Stimulated activated effector memory CD8-positive, alpha-beta T cell treated with anti-CD3 and anti-CD28 coated beads, Interleukin-12 subunit alpha, Interleukin-12 subunit beta, amount 100 ng/mL, for 72 hours (primary cell): ENCODE data around the gene PDLIM7.
A peak's percentile ranks its signal among the peaks of the same experiment; 100 is the strongest.

Experiments
- ATAC-seq: fragments of 150-1000 bp; cut with Tn5 transposase; 2 replicates; pipeline ENCODE4 v1.10.0; 2021
- DNase-seq, 2 donors: peaks; one replicate each; pipeline ENCODE4 v3.0.0; 2021 to 2022; ENCODE audit warnings: low spot score in 2 of 2
- H3K27ac Mint-ChIP-seq: one replicate; pipeline ENCODE4 v1.8.0; 2022; ENCODE audit warnings: mild to moderate bottlenecking, mixed read lengths
- H3K36me3 Mint-ChIP-seq: one replicate; pipeline ENCODE4 v1.8.0; 2022; ENCODE audit warnings: mild to moderate bottlenecking, mixed read lengths
- H3K4me1 Mint-ChIP-seq: one replicate; pipeline ENCODE4 v1.8.0; 2022; ENCODE audit warnings: mixed read lengths
- H3K4me3 Mint-ChIP-seq: one replicate; pipeline ENCODE4 v1.8.0; 2022; ENCODE audit warnings: mild to moderate bottlenecking, mixed read lengths
- H3K9me3 Mint-ChIP-seq: one replicate; pipeline ENCODE4 v1.8.0; 2022; ENCODE audit warnings: mixed read lengths

Gene PDLIM7

DNA sequence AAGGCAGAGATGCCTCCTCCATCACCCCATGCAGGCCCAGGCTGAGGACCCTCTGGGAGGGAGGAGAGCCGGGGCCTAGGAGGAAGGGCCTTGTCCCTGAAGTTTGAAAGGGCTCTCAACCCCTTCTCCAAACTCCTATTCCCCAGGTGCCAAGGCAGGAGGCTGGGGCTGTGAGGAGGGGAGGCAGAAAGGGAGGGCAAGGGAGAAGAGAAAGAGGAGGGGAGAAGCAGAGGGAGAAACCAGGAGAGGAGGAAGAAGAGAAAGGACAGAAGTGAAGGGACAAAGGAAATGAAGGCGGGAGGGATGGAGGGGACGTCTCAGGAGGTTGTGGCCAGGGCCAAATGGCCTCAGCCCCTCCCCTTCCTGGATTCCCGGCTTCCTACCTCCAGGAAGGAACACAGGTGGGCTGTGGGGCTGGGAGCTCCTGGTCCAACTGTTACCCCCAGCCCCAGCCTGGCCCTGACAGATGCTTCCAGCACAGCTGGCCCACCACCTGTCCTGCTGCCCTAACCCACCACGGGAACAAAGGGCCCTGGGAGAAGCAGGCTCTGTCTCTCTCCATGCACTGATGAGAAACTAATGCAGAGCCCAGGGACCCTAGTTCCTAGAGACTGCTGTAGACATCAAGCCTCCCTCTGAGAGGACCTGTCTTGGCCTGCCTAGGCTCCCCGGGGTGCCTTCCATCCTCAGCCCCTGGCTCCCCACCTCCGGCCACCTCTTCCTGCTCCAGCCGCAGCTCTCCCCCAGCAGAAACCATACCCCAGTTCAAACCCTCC, 27.5 kb downstream of the PDLIM7 start:
- Mint-ChIP-seq H3K9me3 (no peaks in the 10 kb centered on the region), H3K27ac (peak overlapping the region; percentile 89), H3K36me3 (peaks cover 42% of the 10 kb centered on the region), H3K4me3 (peak overlapping the region; percentile 79), H3K4me1 (peaks cover 61% of the 10 kb centered on the region)
- DNase-seq (no peak), ATAC-seq (no peak)

DNA sequence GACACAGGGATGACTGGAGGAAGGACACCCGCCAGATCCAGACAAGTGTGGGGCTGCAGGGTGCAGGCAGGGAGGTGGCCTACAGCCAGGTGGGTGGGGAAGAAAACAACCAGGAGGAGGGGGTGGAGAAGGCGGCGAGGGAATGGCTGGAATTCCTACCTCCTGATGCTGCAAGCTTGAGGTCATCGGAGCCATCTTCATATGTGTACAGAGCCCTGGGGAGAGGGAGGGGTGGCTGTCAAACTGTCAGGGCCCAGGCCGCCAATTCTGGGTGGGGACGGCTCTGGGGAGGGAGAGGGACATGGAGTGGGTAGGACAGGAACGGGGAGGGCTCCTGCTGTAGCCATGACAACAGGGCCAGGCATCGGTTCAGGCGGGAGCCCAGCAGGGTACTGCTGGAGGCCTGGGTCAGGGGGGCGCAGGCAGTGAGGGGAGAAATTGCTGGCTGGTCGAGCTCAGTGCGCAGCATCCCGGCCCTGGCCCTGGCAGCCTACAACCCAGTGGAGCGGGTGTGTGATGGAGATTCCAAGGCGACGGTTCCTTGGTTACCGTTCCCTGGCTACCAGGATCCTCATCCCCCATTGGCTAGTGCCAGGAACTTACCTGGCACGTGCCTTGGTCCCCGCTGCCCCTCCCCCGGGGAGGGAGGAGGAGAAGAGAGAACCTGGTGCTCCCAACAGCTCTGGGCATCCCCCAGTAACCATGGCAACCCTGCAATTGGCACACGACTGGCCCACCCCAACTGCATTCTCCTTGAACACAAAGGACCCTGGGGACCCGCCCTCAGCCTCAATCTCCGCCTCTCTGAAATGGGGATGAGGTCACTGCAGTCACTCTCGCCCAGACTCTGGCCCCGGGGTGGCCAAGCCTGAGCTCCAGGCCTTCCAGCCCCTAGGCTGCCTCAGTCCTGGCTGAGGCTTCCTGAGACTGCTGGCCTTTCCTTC, 28.4 kb downstream of the PDLIM7 start:
- Mint-ChIP-seq H3K4me1 (peaks cover 51% of the 10 kb centered on the region), H3K9me3 (no peaks in the 10 kb centered on the region), H3K4me3 (peak overlapping the region; percentile 79), H3K36me3 (peaks cover 43% of the 10 kb centered on the region), H3K27ac (peak overlapping the region; percentile 89)
- DNase-seq (no peak), ATAC-seq (no peak)

DNA sequence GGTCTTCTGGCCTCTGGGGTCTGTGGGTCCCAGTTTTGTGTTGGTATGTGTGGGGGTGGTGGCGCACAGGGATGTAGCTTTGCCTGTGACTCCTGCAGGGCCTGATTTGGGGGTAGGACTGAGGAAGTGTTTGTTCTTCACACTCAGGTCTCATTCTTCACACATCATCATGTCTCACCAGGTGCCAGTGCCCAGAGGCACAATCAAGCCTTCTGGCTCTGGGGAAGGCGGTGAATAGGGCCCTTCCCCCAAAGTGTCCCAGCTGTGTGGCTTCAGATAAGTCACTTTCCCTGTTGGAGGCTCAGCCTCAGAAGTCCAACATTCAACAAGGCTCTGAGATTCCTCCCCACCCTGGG, 29.1 kb downstream of the PDLIM7 start:
- Mint-ChIP-seq H3K36me3 (peaks cover 48% of the 10 kb centered on the region), H3K9me3 (no peaks in the 10 kb centered on the region), H3K27ac (peak overlapping the region; percentile 89), H3K4me3 (no peak overlapping the region), H3K4me1 (peaks cover 47% of the 10 kb centered on the region)
- ATAC-seq (no peak), DNase-seq (no peak)

DNA sequence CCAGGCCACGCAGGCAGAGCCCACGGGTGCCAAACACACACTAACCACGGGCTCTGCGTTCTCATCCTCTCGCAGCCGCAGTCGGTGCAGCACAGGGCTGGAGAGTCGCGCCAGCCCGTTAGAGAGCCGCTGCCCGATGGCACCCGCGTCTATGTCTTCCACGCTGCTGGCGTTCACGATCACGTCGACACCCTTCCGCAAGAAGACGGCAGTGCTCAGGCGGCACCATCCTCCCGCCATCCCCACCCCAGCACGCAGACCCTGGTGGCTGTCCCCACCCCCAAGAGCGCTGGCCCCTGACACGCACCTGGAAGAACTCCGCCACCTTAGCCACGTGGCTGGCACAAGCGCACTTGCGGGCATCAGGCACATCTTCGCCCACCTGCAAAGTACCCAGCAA, 30.0 kb downstream of the PDLIM7 start:
- ATAC-seq (no peak), DNase-seq (no peak)
- H3K36me3 Mint-ChIP-seq = peaks cover 56% of the 10 kb centered on the region
- no peak overlapping the region for H3K27ac Mint-ChIP-seq
- H3K9me3 Mint-ChIP-seq = no peaks in the 10 kb centered on the region
- H3K4me3 Mint-ChIP-seq = no peak overlapping the region
- peaks cover 53% of the 10 kb centered on the region for H3K4me1 Mint-ChIP-seq

DNA sequence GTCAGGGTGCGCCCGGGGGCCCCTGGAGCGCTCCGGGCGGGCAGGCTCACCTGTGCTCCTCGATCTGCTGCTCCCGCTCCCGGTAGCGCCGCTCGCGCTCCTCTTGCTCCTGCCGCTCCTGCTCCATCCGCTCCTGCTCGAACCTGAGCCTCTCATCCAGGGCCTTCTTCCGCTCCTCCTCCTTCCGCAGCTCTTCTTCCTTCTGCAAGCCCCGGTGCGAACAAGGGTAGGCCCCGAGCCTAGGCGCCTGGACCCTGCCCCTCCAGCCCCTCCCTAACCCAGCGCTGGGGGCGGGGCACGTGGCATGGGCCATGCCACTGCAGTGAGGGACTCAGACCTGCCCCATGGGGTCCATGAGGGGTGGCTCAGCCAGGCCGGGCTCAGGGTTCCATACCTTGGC, 30.5 kb downstream of the PDLIM7 start:
- ATAC-seq = no peak
- no peaks in the 10 kb centered on the region for H3K9me3 Mint-ChIP-seq

DNA sequence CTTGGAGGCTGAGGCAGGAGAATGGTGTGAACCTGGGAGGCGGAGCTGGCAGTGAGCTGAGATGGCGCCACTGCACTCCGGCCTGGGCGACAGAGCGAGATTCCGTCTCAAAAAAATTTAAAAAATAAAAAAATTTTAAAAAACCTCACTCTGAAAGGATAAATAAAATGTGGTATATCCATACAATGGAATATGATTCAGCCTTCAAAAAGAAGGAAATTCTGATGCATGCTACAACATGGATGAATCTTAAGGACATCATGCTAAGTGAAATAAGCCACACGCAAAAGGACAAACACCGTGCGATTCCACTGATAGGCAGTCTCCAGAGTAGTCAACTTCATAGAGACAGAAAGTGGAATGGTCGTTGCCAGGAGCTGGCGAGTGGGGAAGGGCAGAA, 32.4 kb downstream of the PDLIM7 start:
- no peak for DNase-seq
- Mint-ChIP-seq H3K4me3 (no peak overlapping the region), H3K27ac (no peak overlapping the region), H3K4me1 (peaks cover 41% of the 10 kb centered on the region), H3K9me3 (no peaks in the 10 kb centered on the region), H3K36me3 (peaks cover 72% of the 10 kb centered on the region)
- ATAC-seq = no peak

More for the DNA sequence above, 30.5 kb downstream of the PDLIM7 start:
- H3K4me3 Mint-ChIP-seq = no peak overlapping the region
- H3K27ac Mint-ChIP-seq = peak overlapping the region; percentile 50
- DNase-seq = no peak
- peaks cover 62% of the 10 kb centered on the region for H3K36me3 Mint-ChIP-seq
- peaks cover 54% of the 10 kb centered on the region for H3K4me1 Mint-ChIP-seq

DNA sequence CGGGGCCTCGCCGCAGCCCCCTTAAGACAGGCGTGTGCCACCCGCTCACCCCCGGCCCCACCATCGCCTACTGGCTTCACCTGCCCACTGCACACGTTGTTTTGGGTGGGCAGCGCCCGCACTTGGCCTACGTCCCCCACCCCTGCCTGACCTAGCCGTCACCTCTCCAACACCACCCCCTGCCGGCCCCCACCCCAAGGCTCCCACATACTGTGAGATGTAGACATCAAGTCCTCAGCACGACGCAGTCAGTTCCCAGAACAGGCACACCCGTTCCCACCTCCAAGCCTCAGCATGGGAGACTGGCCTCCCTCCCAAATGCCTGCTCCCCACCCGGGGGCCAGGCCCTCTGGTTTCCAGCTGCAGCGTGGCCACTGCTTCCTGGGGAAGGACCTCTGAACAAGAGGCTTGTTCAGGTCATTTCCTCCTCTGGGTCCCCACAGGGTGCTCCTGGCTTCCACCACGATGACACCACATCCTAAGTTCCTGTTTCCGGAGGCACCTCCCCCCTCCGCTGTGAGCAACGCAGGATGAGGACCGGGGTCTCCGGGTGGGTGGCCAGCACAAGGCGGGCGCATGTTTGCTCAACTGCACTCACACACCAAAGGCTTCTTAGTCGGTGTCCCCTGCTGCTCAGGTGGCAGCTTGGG, 35.3 kb downstream of the PDLIM7 start:
- H3K27ac Mint-ChIP-seq = peak overlapping the region; percentile 58
- peaks cover 77% of the 10 kb centered on the region for H3K36me3 Mint-ChIP-seq
- DNase-seq (no peak), ATAC-seq (no peak)
- H3K4me1 Mint-ChIP-seq = peaks cover 26% of the 10 kb centered on the region
- H3K4me3 Mint-ChIP-seq = no peak overlapping the region
- H3K9me3 Mint-ChIP-seq = no peaks in the 10 kb centered on the region

DNA sequence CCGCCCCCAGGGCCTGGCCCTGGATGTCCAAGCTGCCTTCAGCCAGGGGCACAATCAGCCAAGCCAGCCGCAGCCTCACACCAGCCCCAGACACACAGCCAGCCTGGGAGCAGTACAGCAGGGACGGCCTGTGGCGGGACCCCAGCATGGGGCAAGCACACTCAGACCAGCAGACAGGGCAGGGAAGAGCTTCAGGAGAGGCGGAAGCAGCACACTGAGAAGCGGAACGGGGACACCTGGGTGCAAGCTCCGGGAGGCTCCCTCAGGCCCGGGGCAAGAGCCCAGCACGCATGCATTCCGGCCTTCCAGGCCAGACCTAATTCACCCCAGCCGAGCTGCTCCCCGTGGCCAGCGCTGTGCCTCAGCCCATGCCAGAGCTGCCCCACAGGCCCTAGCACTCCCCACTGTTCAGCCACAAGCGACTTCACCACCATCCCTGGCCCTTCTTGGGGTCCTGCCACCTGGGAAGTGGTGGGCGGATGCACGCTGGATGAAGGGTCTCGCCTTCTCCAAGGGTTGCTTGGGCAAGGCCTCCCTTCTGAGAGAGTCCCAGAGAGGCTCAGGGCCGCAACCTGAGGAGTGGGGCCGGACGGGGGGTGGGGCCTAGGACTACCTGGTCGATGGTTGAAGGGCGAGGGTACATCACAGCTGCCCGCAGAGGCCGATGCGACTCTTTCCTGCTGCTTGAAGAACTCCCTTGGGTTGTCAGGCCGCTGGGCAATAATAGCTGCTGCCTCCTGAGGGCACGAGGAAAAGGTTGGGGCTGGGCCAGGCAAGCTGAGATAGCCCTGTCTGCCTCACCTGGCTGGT, 37.4 kb downstream of the PDLIM7 start:
- peaks cover 32% of the 10 kb centered on the region for H3K4me1 Mint-ChIP-seq
- no peak for DNase-seq
- peak overlapping the region; percentile 23 for H3K27ac Mint-ChIP-seq
- H3K9me3 Mint-ChIP-seq = no peaks in the 10 kb centered on the region
- H3K36me3 Mint-ChIP-seq = peaks cover 78% of the 10 kb centered on the region
- ATAC-seq = no peak
- H3K4me3 Mint-ChIP-seq = no peak overlapping the region

DNA sequence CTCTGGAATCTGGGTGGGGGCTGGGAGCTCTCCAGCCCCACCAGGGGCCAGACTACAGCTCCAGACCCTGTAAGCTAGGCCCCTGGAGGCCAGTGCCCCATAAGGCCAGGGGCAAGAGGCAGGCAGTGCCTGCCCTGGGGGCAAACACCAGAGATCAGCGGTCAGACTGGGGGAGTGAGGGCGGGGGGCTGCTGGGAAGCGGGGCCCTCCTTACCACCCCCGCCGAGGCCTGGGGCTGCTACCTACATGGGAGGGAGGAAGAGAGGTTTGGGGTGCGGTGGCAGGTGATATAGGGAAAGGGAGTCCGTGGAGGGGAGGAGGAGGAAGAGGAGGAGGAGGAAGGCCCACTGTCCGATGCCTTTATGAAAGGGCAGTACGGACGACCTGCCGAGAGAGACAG, 38.0 kb downstream of the PDLIM7 start:
- Mint-ChIP-seq H3K4me1 (peaks cover 32% of the 10 kb centered on the region), H3K27ac (no peak overlapping the region), H3K36me3 (peaks cover 75% of the 10 kb centered on the region), H3K9me3 (no peaks in the 10 kb centered on the region), H3K4me3 (no peak overlapping the region)
- DNase-seq (no peak), ATAC-seq (no peak)

DNA sequence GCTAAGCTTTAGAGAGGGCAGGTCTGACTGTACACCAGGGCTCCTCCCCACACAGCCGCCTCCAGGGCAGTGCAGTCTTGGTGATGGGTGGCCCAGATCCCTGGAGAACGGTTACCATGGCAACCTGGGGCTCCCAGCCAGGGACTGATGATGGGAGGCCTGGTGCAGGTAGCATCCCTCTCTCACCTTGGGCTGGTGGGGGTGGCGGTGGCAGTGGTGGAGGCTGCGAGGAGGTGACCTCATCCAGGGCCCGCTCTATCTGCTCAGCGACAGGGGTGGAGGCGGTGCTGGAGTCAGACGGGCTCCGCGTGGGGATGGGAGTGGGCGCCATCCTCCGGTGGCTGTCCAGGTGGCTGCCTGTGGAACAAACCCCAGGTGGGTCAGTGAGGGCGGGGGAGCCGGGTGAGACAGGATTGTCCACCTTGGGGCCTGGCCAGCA, 38.5 kb downstream of the PDLIM7 start:
- ATAC-seq = no peak
- Mint-ChIP-seq H3K36me3 (peaks cover 78% of the 10 kb centered on the region), H3K9me3 (no peaks in the 10 kb centered on the region), H3K4me1 (peaks cover 35% of the 10 kb centered on the region), H3K4me3 (no peak overlapping the region), H3K27ac (no peak overlapping the region)
- DNase-seq = no peak

DNA sequence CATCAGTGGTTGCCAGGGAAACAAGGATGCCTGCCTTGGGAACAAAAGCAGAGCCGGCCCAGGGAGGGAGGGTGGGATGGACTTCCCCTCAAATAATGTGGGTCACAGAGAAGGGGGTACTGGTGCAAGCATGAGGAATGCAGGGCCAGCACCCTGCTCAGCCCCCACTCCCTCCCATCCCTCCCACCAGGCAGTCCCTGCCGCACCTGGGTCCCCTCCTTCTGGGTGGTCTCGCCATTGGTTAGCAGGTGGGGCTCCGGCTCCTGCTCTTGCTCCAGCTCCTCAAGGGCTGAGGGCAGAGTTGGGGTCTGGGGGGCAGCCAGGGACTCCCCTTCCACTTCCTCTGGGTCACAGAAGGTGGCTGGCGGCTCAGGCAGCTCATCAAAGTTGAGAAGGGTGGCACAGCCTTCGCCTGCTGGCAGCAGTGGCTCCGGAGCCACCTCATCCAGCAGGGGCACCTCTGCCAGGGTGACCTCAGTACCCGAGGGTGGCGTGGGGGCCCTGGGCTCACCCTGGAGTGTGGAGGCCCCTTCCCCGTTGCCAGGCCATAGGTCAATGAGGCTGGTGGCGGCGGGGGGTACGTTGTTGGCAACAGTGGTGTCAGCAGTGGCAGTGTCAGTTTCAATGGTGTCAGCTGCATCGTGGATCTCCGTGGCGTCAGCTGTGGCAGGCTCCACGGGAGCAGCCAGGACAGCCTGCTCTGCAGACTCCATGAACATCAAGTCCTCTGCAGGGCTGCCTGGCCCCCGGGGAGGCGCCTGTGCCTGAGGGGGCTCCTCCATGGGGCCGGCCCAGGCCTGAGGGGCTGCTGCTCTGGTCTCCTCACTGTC, 39.3 kb downstream of the PDLIM7 start:
- DNase-seq (no peak), ATAC-seq (no peak)
- peak overlapping the region; percentile 52 for H3K27ac Mint-ChIP-seq
- no peaks in the 10 kb centered on the region for H3K9me3 Mint-ChIP-seq
- peaks cover 81% of the 10 kb centered on the region for H3K36me3 Mint-ChIP-seq
- peaks cover 42% of the 10 kb centered on the region for H3K4me1 Mint-ChIP-seq
- H3K4me3 Mint-ChIP-seq = peak overlapping the region; percentile 28

DNA sequence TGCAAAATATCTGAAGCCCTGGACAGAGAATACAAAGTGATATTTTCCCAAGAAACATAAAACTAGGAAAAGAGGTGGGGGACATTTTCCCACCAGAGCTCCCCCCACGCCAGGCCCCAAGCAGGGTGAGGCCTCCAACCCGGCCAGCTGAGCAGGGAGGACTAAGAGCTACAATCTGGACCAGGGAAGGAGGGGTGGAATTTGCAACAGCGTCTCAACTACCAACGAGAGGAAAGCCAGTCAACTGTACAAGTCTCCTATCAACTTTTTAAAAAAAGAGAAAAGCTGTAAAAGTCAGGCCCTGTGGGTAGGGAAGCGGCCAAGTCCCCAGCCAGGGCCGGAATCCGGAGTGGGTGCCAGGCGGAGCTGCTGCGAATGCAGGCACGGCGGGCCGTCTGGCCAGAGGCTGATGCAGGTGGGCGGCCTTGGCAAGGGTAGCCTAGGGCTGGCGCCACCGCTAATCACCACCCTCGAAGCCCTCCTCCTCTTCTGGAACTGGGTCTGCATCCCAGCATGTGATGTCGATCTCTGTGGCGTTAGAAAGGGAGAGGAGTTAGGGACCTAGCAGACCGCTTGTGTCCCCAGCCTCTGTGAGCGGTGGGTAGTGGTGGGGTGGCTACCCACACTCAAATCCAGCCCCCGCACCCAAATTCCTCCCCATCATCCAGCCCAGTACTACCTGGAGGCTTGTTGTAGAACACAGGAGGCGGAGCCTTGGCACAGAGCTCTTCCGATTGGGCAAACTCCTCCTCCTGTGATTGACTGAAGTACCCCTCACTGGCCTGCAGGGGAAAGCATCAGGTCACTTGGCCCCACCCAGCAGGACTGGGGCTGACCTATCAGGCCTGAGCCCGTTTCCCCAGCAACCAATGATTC, 40.2 kb downstream of the PDLIM7 start:
- Mint-ChIP-seq H3K27ac (peak overlapping the region; percentile 87), H3K9me3 (no peaks in the 10 kb centered on the region), H3K4me3 (peak overlapping the region; percentile 28), H3K4me1 (peaks cover 39% of the 10 kb centered on the region), H3K36me3 (peaks cover 78% of the 10 kb centered on the region)
- DNase-seq (peak in 1 of 2 donors; percentile 78), ATAC-seq (peak; percentile 52)

DNA sequence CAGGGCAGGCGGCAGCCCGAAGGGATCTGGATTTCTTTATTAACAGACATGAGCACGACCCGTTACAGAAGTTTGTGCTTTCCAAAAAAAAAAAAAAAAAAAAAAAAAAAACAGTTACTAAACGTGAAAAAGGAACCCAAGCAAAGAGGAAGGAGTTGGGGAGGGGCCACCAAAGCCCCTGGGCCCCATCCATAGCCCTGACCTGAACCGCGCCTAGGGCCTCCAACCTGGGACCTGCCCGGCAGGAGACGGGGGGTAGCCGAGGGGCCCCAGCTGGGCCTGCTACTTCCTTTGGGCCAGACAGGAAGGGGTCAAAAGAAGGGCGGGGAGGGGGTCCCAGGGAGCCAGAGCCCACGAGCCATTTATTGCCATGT, 40.8 kb downstream of the PDLIM7 start:
- Mint-ChIP-seq H3K36me3 (peaks cover 71% of the 10 kb centered on the region), H3K9me3 (no peaks in the 10 kb centered on the region), H3K27ac (peak overlapping the region; percentile 87), H3K4me3 (peak overlapping the region; percentile 73), H3K4me1 (peaks cover 40% of the 10 kb centered on the region)
- ATAC-seq (no peak), DNase-seq (no peak)
